Duodenal mucosa (tissue), 2 donors: ENCODE data around the gene RNF44.
A peak's percentile ranks its signal among the peaks of the same experiment; 100 is the strongest.

Source experiments
- H3K27ac ChIP-seq: one replicate; pipeline ENCODE4 v1.7.0; 2013; ENCODE audit warnings: low read depth, low read length
- H3K27me3 ChIP-seq, 2 donors: one replicate each; pipeline ENCODE4 v1.7.0; 2013; ENCODE audit warnings: low read length in 2 of 2, control low read depth in 1 of 2; ENCODE audit not compliant: insufficient read depth in 2 of 2, control insufficient read depth in 1 of 2
- H3K36me3 ChIP-seq, 2 donors: one replicate each; pipeline ENCODE4 v1.7.0; 2013; ENCODE audit warnings: low read length in 2 of 2, control low read depth in 1 of 2; ENCODE audit not compliant: insufficient read depth in 2 of 2, control insufficient read depth in 1 of 2
- H3K4me1 ChIP-seq, 2 donors: one replicate each; pipeline ENCODE4 v1.7.0; 2013; ENCODE audit warnings: low read length in 2 of 2, control low read depth in 1 of 2; ENCODE audit not compliant: insufficient read depth in 2 of 2, control insufficient read depth in 1 of 2
- H3K4me3 ChIP-seq, 2 donors: one replicate each; pipeline ENCODE4 v1.7.0; 2013; ENCODE audit warnings: low read length in 2 of 2, low read depth in 1 of 2
- H3K9ac ChIP-seq, 2 donors: one replicate each; pipeline ENCODE4 v1.7.0; 2013; ENCODE audit warnings: low read length in 2 of 2, low read depth in 1 of 2
- H3K9me3 ChIP-seq, 2 donors: one replicate each; pipeline ENCODE4 v1.7.0; 2013; ENCODE audit warnings: low read length in 2 of 2, control low read depth in 1 of 2; ENCODE audit not compliant: control insufficient read depth in 1 of 2

Gene RNF44

GRCh38 chr5:176543428-176544182 lies 6.4 kb upstream of the RNF44 start:
- peak overlapping the region; percentile 88 for H3K27ac ChIP-seq
- peaks cover 33 to 58% of the 10 kb centered on the region in 2 donors for H3K4me1 ChIP-seq
- no peaks in the 10 kb centered on the region for H3K9me3 ChIP-seq
- H3K36me3 ChIP-seq, result no peaks in the 10 kb centered on the region
- H3K27me3 ChIP-seq, result no peaks in the 10 kb centered on the region
- H3K9ac ChIP-seq, result peak overlapping the region; percentile 76 to 98
- H3K4me3 ChIP-seq, result peak overlapping the region; percentile 77 to 92

GRCh38 chr5:176542596-176543427 lies 5.6 kb upstream of the RNF44 start:
- Histone ChIP-seq H3K36me3 (no peaks in the 10 kb centered on the region), H3K9me3 (no peaks in the 10 kb centered on the region), H3K9ac (peak overlapping the region; percentile 53 to 77), H3K27ac (peak overlapping the region; percentile 88), H3K4me3 (peak overlapping the region; percentile 70 to 77), H3K4me1 (peaks cover 34 to 60% of the 10 kb centered on the region in 2 donors), H3K27me3 (no peaks in the 10 kb centered on the region)

GRCh38 chr5:176542135-176542595 lies 5.0 kb upstream of the RNF44 start:
- H3K27ac ChIP-seq, result peak overlapping the region; percentile 59
- no peaks in the 10 kb centered on the region for H3K9me3 ChIP-seq
- peaks cover 30 to 55% of the 10 kb centered on the region in 2 donors for H3K4me1 ChIP-seq
- no peaks in the 10 kb centered on the region for H3K27me3 ChIP-seq
- peak overlapping the region; percentile 70 to 77 for H3K4me3 ChIP-seq
- peak overlapping the region; percentile 53 to 77 for H3K9ac ChIP-seq
- no peaks in the 10 kb centered on the region for H3K36me3 ChIP-seq

GRCh38 chr5:176541338-176542134 lies 4.3 kb upstream of the RNF44 start:
- H3K9ac ChIP-seq, result peak overlapping the region; percentile 53 to 77
- H3K4me1 ChIP-seq, result peaks cover 30 to 49% of the 10 kb centered on the region in 2 donors
- peak overlapping the region; percentile 70 to 77 for H3K4me3 ChIP-seq
- peak overlapping the region; percentile 65 for H3K27ac ChIP-seq
- no peaks in the 10 kb centered on the region for H3K9me3 ChIP-seq
- no peaks in the 10 kb centered on the region for H3K36me3 ChIP-seq
- no peaks in the 10 kb centered on the region for H3K27me3 ChIP-seq

GRCh38 chr5:176540956-176541337 lies 3.7 kb upstream of the RNF44 start:
- no peaks in the 10 kb centered on the region for H3K9me3 ChIP-seq
- peak overlapping the region in 1 of 2 donors; percentile 77 for H3K4me3 ChIP-seq
- no peaks in the 10 kb centered on the region for H3K27me3 ChIP-seq
- no peak overlapping the region for H3K27ac ChIP-seq
- peaks cover 28 to 47% of the 10 kb centered on the region in 2 donors for H3K4me1 ChIP-seq
- peak overlapping the region; percentile 53 to 77 for H3K9ac ChIP-seq
- H3K36me3 ChIP-seq, result no peaks in the 10 kb centered on the region

GRCh38 chr5:176540476-176540899 lies 3.3 kb upstream of the RNF44 start:
- Histone ChIP-seq H3K9me3 (no peaks in the 10 kb centered on the region), H3K27me3 (no peaks in the 10 kb centered on the region), H3K9ac (no peak overlapping the region), H3K4me1 (peaks cover 27 to 48% of the 10 kb centered on the region in 2 donors), H3K27ac (no peak overlapping the region), H3K4me3 (no peak overlapping the region), H3K36me3 (no peaks in the 10 kb centered on the region)

GRCh38 chr5:176538989-176539384 lies 1.8 kb upstream of the RNF44 start:
- Histone ChIP-seq H3K9ac (no peak overlapping the region), H3K4me3 (no peak overlapping the region), H3K27me3 (no peaks in the 10 kb centered on the region), H3K9me3 (no peaks in the 10 kb centered on the region), H3K27ac (no peak overlapping the region), H3K36me3 (no peaks in the 10 kb centered on the region), H3K4me1 (peaks cover 41 to 53% of the 10 kb centered on the region in 2 donors)

- Histone ChIP-seq H3K9me3 (no peaks in the 10 kb centered on the region), H3K36me3 (no peaks in the 10 kb centered on the region), H3K27ac (peak overlapping the region; percentile 79), H3K9ac (peak overlapping the region; percentile 29 to 71), H3K4me3 (peak overlapping the region; percentile 36 to 66), H3K4me1 (peaks cover 47 to 53% of the 10 kb centered on the region in 2 donors), H3K27me3 (no peaks in the 10 kb centered on the region)
Measured at GRCh38 chr5:176538230-176538988, 1.2 kb upstream of the RNF44 start.

- peaks cover 54 to 60% of the 10 kb centered on the region in 2 donors for H3K4me1 ChIP-seq
Measured at GRCh38 chr5:176537554-176538229, 490 bp upstream of the RNF44 start.

More at GRCh38 chr5:176537554-176538229, 490 bp upstream of the RNF44 start:
- peak overlapping the region; percentile 99 for H3K27ac ChIP-seq
- no peaks in the 10 kb centered on the region for H3K36me3 ChIP-seq
- no peaks in the 10 kb centered on the region for H3K27me3 ChIP-seq
- peak overlapping the region; percentile 93 to 97 for H3K9ac ChIP-seq
- peak overlapping the region; percentile 95 to 97 for H3K4me3 ChIP-seq
- no peaks in the 10 kb centered on the region for H3K9me3 ChIP-seq
